Cardiac fibroblast (primary cell): Measurements from ENCODE around the gene TRMT44.

Experiments used
- DNase-seq, 2 donors: peaks; one replicate each; pipeline versions ENCODE4 v3.0.0 to v3.0.0-alpha.2; 2010; ENCODE audit warnings: low read depth in 2 of 2
- H3K4me3 ChIP-seq, 2 donors: replicated peaks in 1 of 2; 1 replicate in 1 of 2; 2 replicates in 1 of 2; pipeline ENCODE4 v1.5.1; 2011; ENCODE audit warnings: low read depth in 2 of 2, low read length in 2 of 2, mild to moderate bottlenecking in 2 of 2, moderate library complexity in 1 of 2
- CTCF ChIP-seq: IDR thresholded peaks from one replicate; pipeline ENCODE4 v1.5.1; 2011; ENCODE audit warnings: low read depth, mild to moderate bottlenecking, low read length, inconsistent platforms

TRMT44 gene

GRCh38 chr4:8401665-8402064, 38.9 kb upstream of the TRMT44 start:
- no peak overlapping the region for H3K4me3 ChIP-seq
- DNase-seq = no peak
- TF ChIP-seq CTCF = no peak

- no peak for TF ChIP-seq CTCF
- no peak for DNase-seq
These were observed 38.4 kb upstream of the TRMT44 start for GRCh38 chr4:8402181-8402597.

DNA sequence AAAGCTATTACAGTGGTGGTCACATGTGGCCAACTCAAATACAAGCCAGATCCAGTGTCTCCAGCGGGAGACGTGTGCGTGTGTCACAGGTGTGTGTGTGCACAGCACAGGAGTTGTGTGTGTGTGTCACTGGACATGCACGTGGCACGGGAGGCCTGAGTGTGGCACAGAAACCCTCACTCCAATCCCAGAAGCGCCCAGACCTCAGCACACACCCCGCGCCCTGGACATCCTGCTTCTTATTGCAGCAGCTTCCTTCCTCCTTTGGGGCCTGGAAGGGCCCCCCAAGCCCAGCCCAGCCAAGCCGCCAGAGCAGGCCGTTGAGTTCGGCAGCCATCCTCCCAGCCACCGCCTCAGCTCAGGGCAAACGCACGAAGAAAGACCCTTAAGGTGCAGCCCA, 37.9 kb upstream of the TRMT44 start:
- no peak overlapping the region for H3K4me3 ChIP-seq
- no peak for DNase-seq
- TF ChIP-seq CTCF = no peak

More at GRCh38 chr4:8402181-8402597, 38.4 kb upstream of the TRMT44 start:
- H3K4me3 ChIP-seq = no peak overlapping the region

DNA sequence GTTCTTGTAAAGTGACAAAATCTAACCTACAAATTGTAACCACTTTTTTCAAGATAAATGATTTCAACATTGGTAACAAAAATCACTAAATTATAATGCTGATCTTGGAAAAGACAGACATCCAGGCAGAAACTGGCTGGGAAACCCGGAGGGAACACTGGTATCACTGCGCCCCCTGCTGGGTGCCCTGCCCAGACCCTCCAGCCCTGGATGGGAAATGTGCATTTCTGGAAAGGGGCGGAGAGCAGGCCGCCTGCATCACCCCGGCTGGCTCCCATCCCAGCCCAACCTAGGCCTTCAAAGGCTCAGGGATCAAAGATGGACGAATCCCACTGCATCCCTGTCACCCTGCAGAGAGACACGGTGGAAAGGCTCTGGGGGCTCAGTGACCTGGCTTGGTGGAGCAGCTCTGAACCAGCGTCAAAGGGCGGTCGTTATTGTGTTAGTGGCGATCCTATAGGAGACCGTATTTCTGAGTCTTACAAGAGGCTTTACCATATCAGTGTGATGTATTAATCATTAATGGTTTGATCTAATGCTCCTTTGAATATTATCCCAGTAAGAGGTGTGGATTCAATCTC, 37.3 kb upstream of the TRMT44 start:
- no peak overlapping the region for H3K4me3 ChIP-seq
- TF ChIP-seq CTCF = peak; percentile 93
- DNase-seq = peak; percentile 86 to 88

- H3K4me3 ChIP-seq = no peak overlapping the region
- no peak for DNase-seq
- TF ChIP-seq CTCF = no peak
These were observed 36.6 kb upstream of the TRMT44 start for GRCh38 chr4:8403976-8404375.

DNA sequence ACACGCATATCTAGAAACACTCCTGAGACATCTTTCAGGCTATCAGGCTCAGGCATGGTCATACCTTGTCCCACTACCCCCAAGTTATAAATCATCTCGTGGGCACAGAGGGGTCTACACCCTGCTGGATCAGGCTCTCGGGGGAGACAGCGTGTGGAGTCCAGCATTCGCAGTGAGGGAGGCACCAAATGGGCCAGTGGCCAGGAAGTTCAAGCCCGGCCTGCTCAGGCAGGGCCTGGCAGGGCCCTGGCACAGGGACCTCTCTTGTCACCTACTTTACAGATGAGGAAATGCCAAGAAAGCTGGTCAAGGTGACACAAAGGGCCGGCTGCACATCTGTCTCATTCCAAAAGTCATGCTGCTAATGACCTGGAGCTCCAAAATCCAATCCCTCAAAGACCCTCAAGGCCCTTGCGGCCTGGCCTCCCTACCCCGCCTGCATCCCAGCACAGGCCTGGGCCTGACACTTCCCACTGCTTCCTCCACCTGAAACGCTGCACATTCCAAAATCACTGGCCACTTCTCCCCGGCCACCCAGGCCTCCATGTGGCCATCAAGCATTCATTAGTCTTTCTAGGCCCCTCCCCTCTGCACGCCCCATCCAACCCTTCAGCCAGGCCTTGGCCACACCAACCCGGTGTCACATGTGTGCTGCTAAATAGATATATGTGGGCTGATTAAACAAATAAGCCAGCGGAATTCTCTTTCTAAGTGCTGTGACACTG, 35.6 kb upstream of the TRMT44 start:
- no peak for TF ChIP-seq CTCF
- no peak for DNase-seq
- H3K4me3 ChIP-seq = no peak overlapping the region

DNA sequence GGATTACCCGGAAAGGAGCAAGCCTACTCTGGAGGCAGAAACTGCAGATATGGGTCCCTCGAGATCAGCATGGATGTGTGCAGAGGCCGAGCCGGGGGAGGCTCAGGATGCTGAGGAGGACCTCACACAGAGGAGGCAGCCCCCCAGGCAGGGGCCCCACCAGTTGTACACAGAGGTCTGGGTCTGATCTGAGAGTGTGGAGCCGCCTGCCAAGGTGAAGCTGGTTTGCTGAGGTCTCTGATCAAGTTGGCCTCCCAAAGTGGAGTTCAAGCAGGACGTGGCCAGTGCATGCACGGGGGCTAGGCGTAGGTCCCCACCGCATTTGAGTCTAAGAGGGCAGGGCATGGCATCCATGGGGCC, 35.1 kb upstream of the TRMT44 start:
- no peak for TF ChIP-seq CTCF
- H3K4me3 ChIP-seq = no peak overlapping the region
- no peak for DNase-seq
